Skeletal muscle satellite cell (primary cell): ENCODE results near the gene CHAF1A.

Experiments used
- H3K27me3 ChIP-seq: 2 replicates; pipeline ENCODE4 v1.7.0; 2013; ENCODE audit warnings: low read length; ENCODE audit not compliant: control insufficient read depth, insufficient read depth
- H3K36me3 ChIP-seq: 2 replicates; pipeline ENCODE4 v1.7.0; 2013; ENCODE audit warnings: mild to moderate bottlenecking, control low read depth, low read length; ENCODE audit not compliant: insufficient read depth
- H3K4me1 ChIP-seq: 2 replicates; pipeline ENCODE4 v1.7.0; 2013; ENCODE audit warnings: low read length; ENCODE audit not compliant: control insufficient read depth, insufficient read depth
- H3K4me2 ChIP-seq: 2 replicates; pipeline ENCODE4 v1.7.0; 2013; ENCODE audit warnings: mild to moderate bottlenecking, low read length
- H3K4me3 ChIP-seq: 2 replicates; pipeline ENCODE4 v1.7.0; 2013; ENCODE audit warnings: low read length
- H3K9ac ChIP-seq: 2 replicates; pipeline ENCODE4 v1.7.0; 2013; ENCODE audit warnings: mild to moderate bottlenecking, low read depth, low read length, moderate library complexity
- H3K9me3 ChIP-seq: replicated peaks from 2 replicates; pipeline ENCODE4 v1.7.0; 2013; ENCODE audit warnings: mild to moderate bottlenecking, control low read depth, low read length

CHAF1A gene

DNA sequence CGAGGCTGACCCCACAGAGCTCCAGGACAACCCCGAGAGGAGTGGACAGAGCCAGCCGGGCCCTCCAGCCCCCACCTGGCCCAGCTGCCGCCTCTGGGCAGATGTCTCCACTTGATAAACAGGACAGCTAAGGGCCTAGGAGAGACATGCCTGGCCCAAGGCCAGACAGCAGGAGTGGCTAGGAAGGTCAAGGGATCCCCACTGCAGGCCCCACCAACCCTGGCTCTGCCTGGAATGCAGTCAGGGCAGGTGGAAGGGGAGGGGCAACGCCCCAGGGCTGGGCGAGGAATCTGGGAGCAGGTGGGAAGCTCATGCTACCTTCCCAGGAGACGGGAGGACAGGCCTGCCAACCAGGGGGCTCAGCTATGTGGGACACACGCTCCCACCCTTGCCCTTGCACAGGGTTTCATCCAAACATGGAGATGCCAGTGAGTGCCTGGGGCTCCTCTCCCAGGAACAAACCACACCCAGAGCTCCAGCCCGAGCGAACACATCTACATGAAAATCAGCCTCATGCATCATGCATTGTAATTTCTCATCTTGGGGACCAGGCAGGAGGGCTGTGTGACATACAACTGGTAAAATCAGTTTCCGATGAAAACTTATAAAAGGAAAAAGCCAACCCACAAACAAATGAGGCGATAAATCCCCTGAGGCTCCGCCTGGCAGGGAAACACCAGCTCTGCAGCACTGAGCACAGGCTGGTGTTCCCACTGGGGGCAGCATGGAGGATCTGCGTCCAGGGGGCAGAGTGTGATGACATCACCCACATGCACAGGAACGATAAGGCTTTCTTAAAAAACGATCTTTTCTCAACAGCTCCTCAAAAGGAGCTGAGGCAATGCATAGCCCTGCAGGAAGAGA is 27.0 kb upstream of the CHAF1A start:
- Histone ChIP-seq H3K27me3 (no peaks in the 10 kb centered on the region), H3K4me2 (peak overlapping the region; percentile 77), H3K4me3 (peak overlapping the region; percentile 50), H3K36me3 (peaks cover 10% of the 10 kb centered on the region), H3K9me3 (no peaks in the 10 kb centered on the region), H3K9ac (peak overlapping the region; percentile 78), H3K4me1 (peaks cover 97% of the 10 kb centered on the region)

DNA sequence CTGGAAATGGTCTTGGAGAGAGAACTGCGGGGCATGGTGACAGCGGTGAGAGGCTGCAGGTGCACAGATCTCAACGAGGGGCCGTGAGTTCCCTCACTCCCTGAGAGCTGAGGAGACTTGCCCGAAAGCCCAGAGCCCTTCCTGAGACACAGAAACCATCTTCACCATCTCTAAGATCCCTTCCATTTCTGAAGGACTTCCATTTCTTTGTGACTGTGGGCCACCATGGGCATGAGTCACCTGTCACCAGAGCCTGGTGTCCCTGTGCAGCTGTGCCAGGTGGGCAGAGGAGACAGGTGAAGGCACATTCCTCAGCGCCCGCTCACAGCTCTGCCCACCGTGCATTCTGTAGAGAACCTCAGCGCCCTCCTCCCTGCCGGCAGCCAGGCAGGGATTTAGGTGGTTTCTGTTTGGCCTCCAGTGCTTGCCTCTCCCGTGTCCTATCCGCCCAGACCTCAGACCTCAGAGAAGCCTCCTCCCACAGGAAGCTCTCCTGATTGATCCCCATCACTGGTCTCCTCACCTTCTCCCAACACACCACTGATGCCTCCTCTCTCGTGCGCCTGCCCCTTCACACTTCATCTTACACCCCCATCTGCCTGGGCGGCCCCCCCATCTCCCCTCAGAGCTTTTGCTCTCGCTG is 26.3 kb upstream of the CHAF1A start:
- H3K4me2 ChIP-seq = peak overlapping the region; percentile 77
- no peak overlapping the region for H3K4me3 ChIP-seq
- H3K36me3 ChIP-seq = peaks cover 10% of the 10 kb centered on the region
- peaks cover 93% of the 10 kb centered on the region for H3K4me1 ChIP-seq
- peak overlapping the region; percentile 16 for H3K9ac ChIP-seq
- no peaks in the 10 kb centered on the region for H3K27me3 ChIP-seq
- H3K9me3 ChIP-seq = no peaks in the 10 kb centered on the region

DNA sequence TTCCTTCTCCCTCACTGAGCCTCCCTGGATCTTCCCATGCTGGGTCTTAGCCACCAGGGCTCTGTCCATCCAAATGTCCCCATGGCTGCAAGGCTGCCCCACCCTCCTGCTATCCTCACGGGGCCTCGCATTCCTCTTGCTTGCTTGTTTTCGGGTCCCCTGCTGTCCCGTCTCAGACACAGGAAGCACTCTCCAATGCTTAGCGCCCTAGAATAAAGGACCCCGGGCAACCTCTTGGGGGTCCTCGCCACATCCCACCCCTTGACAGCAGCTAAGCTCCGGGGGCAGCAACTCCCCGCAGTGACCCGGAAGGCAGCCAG is 25.8 kb upstream of the CHAF1A start:
- peak overlapping the region; percentile 41 for H3K4me2 ChIP-seq
- peak overlapping the region; percentile 16 for H3K9ac ChIP-seq
- H3K9me3 ChIP-seq = no peaks in the 10 kb centered on the region
- peaks cover 10% of the 10 kb centered on the region for H3K36me3 ChIP-seq
- peaks cover 88% of the 10 kb centered on the region for H3K4me1 ChIP-seq
- H3K4me3 ChIP-seq = no peak overlapping the region
- H3K27me3 ChIP-seq = no peaks in the 10 kb centered on the region

DNA sequence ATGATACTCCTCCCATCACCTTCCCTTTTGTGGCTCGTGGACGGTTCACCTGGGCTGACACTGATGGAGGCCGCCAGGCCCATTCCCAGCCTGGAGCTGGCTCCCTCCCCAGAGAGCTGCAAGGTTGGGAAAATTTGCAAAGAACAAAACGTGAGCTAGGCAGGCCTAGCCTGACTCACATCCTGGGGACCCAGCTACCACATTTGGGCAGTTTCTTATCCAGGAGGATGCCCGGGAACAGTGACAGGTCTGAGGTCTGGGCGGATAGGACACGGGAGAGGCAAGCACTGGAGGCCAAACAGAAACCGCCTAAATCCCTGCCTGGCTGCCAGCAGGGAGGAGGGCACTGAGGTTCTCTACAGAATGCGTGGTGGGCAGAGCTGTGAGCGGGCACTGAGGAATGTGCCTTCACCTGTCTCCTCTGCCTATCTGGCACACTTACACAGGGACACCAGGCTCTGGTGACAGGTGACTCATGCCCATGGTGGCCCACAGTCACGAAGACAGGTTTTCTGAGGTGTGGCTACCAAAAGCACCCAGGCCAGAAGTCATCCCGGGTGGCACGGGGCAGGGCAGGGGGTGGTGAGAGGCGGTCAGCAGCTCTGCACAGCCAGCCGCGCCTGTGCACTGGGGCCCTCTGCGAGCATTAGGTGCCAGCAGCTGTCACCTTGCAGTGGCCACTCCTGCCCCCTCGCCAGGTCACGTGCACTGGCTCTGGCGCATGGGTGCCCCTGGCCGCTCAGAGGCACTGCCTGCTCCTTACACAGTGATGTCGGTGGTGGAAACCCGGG is 25.3 kb upstream of the CHAF1A start:
- Histone ChIP-seq H3K27me3 (no peaks in the 10 kb centered on the region), H3K9ac (peak overlapping the region; percentile 16), H3K36me3 (peaks cover 10% of the 10 kb centered on the region), H3K4me2 (peak overlapping the region; percentile 41), H3K4me3 (no peak overlapping the region), H3K4me1 (peaks cover 82% of the 10 kb centered on the region), H3K9me3 (no peaks in the 10 kb centered on the region)

DNA sequence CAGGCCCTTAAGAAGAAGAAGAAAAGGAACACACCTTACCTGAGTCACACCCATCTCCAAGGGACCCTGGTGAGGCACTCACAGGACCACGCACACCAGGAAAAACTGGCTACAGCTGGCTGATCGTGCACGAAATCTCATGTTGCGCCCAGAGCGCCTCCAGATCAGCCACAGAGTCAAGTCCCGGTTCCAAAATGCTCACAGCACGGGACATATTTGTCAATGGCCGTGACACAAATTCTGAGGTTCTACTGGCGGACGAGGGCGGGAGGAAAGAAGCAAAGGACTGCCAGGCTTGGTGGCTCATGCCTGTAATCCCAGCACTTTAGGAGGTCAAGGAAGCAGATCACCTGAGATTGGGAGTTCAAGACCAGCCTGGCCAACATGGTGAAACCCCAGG is 23.6 kb upstream of the CHAF1A start:
- Histone ChIP-seq H3K9ac (no peak overlapping the region), H3K4me3 (no peak overlapping the region), H3K9me3 (no peaks in the 10 kb centered on the region), H3K27me3 (no peaks in the 10 kb centered on the region), H3K4me2 (peak overlapping the region; percentile 16), H3K4me1 (peaks cover 65% of the 10 kb centered on the region), H3K36me3 (no peaks in the 10 kb centered on the region)

DNA sequence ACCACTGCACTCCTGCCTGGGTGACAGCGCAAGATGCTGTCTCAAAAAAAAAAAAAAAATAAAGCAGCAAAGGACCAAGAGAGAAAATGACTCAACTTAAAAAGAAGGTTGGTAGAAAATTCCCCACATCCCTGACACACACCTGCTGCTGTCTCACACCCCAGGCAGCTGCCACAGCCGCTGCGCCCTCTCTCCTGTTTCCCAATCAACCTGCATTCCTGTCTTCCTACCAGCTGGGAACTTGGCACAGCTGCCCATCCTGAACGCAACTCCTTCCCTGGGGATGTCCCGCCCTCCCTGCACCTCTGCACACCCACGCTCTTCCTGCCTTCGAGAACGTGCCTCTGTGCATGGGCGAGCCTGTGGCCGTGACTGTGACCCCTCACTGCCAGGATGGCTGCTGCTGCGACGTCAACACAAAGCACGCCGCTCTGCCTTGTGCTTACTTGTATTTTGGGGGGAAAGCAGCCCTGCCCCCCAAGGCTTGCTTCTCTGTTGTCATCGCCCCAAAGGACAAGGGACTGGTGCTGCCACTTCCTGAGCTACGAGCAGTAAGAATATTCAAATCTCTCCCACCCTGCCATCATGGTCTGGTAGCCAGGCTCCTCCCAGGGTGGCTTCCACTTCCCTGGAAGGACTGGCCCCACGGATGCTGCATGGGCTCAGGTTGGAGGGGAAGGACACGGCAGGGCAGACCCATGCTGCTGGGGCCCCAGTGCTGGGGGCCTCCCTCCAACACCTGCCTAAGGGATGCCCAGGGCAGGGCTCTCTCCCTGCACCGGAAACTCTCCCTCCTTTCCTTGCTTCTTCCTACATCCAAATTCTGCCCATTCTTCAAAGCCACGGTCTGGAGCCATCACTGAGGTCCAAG is 22.8 kb upstream of the CHAF1A start:
- peak overlapping the region; percentile 8 for H3K9ac ChIP-seq
- H3K36me3 ChIP-seq = peaks cover 7% of the 10 kb centered on the region
- H3K4me2 ChIP-seq = peak overlapping the region; percentile 49
- H3K4me3 ChIP-seq = no peak overlapping the region
- no peaks in the 10 kb centered on the region for H3K27me3 ChIP-seq
- H3K9me3 ChIP-seq = no peaks in the 10 kb centered on the region
- peaks cover 58% of the 10 kb centered on the region for H3K4me1 ChIP-seq

DNA sequence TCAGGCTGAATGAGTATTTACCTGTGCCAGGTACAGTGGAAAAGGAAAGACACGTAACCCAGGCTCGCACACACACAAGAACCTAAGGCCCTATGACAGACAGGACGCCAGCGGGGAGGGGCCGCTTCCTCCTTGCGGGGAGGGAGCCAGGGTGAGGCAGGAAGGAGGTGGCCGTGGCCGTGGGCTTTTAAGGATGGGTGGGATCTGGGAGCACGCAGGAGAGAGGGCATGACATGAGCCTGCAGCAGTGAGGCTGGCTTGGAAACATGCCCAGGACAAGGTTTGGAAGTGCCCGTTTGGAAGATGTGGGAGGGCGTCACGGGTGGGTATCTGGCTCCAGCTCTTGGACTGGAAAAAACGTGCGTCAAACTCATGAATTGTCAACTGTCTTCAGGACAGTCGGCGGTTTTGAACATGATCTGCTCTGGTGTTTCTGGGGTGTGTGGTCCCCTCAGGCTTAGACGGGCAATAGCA is 22.1 kb upstream of the CHAF1A start:
- H3K9ac ChIP-seq = peak overlapping the region; percentile 8
- H3K36me3 ChIP-seq = peaks cover 8% of the 10 kb centered on the region
- H3K4me3 ChIP-seq = no peak overlapping the region
- peak overlapping the region; percentile 49 for H3K4me2 ChIP-seq
- peaks cover 55% of the 10 kb centered on the region for H3K4me1 ChIP-seq
- H3K27me3 ChIP-seq = no peaks in the 10 kb centered on the region
- H3K9me3 ChIP-seq = no peaks in the 10 kb centered on the region

DNA sequence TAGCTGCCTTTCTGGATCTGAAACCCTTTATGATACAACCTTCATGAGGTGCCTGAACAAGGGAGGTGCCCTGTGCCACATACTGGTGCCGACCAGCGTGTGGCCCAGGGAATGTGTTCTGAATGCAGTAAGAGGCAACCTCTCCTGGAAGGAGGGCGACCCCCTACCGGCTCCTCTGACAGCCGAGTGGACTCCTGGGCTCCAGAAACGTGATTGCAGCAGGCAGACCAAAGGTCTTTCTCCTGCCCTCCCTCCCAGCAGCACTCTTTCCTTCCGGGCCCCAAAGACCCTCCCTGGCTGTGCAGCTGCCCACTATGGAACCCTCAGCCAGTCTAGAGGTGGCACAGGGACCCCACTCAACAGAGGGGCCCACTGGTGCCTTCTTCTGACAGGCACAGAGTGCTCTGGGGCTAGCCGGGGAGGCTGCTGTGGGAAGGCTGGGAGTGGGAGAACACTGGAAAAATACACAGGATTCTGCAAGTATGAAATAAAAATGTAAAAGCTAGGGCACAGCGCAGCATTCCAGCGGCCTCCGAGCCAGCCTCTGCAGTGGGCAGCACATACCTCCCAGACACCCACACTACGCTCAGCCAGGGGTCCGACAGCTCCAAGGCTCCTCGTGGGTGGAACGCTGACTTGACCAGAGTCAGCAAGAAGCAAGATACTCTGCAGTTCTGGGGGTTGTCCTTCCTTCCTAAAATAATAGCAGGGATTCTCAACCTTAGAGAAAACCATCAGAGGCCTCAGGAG is 17.0 kb upstream of the CHAF1A start:
- peaks cover 32% of the 10 kb centered on the region for H3K36me3 ChIP-seq
- peaks cover 45% of the 10 kb centered on the region for H3K4me1 ChIP-seq
- H3K9ac ChIP-seq = no peak overlapping the region
- H3K9me3 ChIP-seq = no peaks in the 10 kb centered on the region
- no peaks in the 10 kb centered on the region for H3K27me3 ChIP-seq
- no peak overlapping the region for H3K4me2 ChIP-seq
- no peak overlapping the region for H3K4me3 ChIP-seq

DNA sequence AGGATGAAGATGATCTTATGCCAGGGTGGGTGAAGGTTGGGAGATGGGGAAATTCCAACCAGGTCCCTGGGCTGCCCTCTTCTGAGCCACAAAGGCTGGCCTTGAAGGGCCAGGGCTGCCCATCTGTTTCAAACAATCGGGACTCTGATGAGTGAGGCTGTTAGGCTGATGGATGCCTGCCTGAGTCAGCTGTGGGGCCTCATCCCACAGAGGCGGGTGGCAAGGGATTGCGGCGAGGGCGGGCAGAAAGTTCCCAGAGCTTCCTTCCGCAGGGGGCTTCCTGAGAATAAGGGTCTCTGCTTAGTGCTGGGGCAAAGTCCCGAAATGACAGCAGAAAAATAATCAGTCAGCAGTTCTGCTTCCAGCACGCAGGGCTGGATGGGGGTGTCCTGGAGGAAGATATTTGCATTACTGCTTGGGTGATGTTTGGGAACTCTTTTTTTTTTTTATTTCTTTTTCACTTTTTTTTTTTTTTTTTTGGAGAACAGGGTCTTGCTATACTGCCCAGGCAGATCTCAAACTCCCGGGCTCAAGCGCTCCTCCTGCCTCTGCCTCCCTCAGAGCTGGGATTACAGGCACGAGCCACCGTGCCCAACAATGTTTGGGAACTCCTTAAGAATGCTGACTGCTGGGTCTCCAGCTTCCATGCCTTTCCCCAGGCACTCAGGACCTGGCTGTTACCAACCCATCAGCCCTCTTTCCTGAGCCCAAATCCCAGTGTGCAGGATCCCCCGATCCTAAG is 16.2 kb upstream of the CHAF1A start:
- Histone ChIP-seq H3K36me3 (peaks cover 32% of the 10 kb centered on the region), H3K27me3 (no peaks in the 10 kb centered on the region), H3K4me1 (peaks cover 50% of the 10 kb centered on the region), H3K4me2 (no peak overlapping the region), H3K9ac (no peak overlapping the region), H3K9me3 (no peaks in the 10 kb centered on the region), H3K4me3 (no peak overlapping the region)
